ENCODE results near the gene SLC40A1. TPM values are rescaled to one million over a fixed set of nuclear protein-coding genes. Genes with fewer than 3 reads are reported as not detected.

Gene SLC40A1
- total RNA-seq, 1 experiment from 2014 or later, result 2.2 TPM

GRCh38 chr2:189569295-189569910 is 11.2 kb downstream of the SLC40A1 start:
- no peak for DNase-seq (ENCODE audit: low spot score)

GRCh38 chr2:189566046-189566445 is 14.5 kb downstream of the SLC40A1 start:
- DNase-seq (ENCODE audit: low spot score), result peak; percentile 15

- DNase-seq (ENCODE audit: low spot score), result no peak
These were observed 19.1 kb downstream of the SLC40A1 start for GRCh38 chr2:189561371-189562038.

GRCh38 chr2:189560273-189560586 is 20.4 kb downstream of the SLC40A1 start:
- no peak for DNase-seq (ENCODE audit: low spot score)

GRCh38 chr2:189559579-189560272 is 20.9 kb downstream of the SLC40A1 start:
- DNase-seq (ENCODE audit: low spot score), result no peak

GRCh38 chr2:189558516-189559272 is 21.9 kb downstream of the SLC40A1 start:
- DNase-seq (ENCODE audit: low spot score), result no peak

GRCh38 chr2:189557373-189557772 is 23.2 kb downstream of the SLC40A1 start:
- DNase-seq (ENCODE audit: low spot score), result no peak

GRCh38 chr2:189556526-189556925 is 24.1 kb downstream of the SLC40A1 start:
- no peak for DNase-seq (ENCODE audit: low spot score)

- DNase-seq (ENCODE audit: low spot score), result no peak
These were observed 25.4 kb downstream of the SLC40A1 start for GRCh38 chr2:189555232-189555631.

- DNase-seq (ENCODE audit: low spot score), result no peak
These were observed 27.0 kb downstream of the SLC40A1 start for GRCh38 chr2:189553504-189554088.

GRCh38 chr2:189552991-189553404 is 27.6 kb downstream of the SLC40A1 start:
- DNase-seq (ENCODE audit: low spot score), result no peak

GRCh38 chr2:189552334-189552990 is 28.1 kb downstream of the SLC40A1 start:
- no peak for DNase-seq (ENCODE audit: low spot score)

GRCh38 chr2:189551808-189552207 is 28.8 kb downstream of the SLC40A1 start:
- DNase-seq (ENCODE audit: low spot score), result no peak

- no peak for DNase-seq (ENCODE audit: low spot score)
These were observed 31.1 kb downstream of the SLC40A1 start for GRCh38 chr2:189549449-189549832.

- DNase-seq (ENCODE audit: low spot score), result peak; percentile 25
These were observed 31.7 kb downstream of the SLC40A1 start for GRCh38 chr2:189548666-189549448.

GRCh38 chr2:189545418-189545817 is 35.2 kb downstream of the SLC40A1 start:
- DNase-seq (ENCODE audit: low spot score), result no peak

- DNase-seq (ENCODE audit: low spot score), result no peak
These were observed 36.1 kb downstream of the SLC40A1 start for GRCh38 chr2:189544318-189545042.

GRCh38 chr2:189543367-189543766 is 37.2 kb downstream of the SLC40A1 start:
- no peak for DNase-seq (ENCODE audit: low spot score)

- DNase-seq (ENCODE audit: low spot score), result no peak
These were observed 38.3 kb downstream of the SLC40A1 start for GRCh38 chr2:189542145-189542882.
